HG02870 (cell line): Measurements from ENCODE around the gene TXNDC11.
"Not testable (repeated sequence)": the region's sequence is repeated elsewhere in the genome, so short reads cannot be mapped to it uniquely, and the experiment has no call there.

Experiments
- ATAC-seq: cut with Tn5 transposase; IDR thresholded peaks from one replicate; pipeline ENCODE4 v1.9.1; 2021; ENCODE audit warnings: mild to moderate bottlenecking, moderate library complexity; ENCODE audit not compliant: unreplicated experiment

TXNDC11 gene, protein sequence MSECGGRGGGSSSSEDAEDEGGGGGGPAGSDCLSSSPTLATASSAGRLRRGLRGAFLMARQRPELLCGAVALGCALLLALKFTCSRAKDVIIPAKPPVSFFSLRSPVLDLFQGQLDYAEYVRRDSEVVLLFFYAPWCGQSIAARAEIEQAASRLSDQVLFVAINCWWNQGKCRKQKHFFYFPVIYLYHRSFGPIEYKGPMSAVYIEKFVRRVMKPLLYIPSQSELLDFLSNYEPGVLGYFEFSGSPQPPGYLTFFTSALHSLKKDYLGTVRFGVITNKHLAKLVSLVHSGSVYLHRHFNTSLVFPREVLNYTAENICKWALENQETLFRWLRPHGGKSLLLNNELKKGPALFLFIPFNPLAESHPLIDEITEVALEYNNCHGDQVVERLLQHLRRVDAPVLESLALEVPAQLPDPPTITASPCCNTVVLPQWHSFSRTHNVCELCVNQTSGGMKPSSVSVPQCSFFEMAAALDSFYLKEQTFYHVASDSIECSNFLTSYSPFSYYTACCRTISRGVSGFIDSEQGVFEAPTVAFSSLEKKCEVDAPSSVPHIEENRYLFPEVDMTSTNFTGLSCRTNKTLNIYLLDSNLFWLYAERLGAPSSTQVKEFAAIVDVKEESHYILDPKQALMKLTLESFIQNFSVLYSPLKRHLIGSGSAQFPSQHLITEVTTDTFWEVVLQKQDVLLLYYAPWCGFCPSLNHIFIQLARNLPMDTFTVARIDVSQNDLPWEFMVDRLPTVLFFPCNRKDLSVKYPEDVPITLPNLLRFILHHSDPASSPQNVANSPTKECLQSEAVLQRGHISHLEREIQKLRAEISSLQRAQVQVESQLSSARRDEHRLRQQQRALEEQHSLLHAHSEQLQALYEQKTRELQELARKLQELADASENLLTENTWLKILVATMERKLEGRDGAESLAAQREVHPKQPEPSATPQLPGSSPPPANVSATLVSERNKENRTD

DNA sequence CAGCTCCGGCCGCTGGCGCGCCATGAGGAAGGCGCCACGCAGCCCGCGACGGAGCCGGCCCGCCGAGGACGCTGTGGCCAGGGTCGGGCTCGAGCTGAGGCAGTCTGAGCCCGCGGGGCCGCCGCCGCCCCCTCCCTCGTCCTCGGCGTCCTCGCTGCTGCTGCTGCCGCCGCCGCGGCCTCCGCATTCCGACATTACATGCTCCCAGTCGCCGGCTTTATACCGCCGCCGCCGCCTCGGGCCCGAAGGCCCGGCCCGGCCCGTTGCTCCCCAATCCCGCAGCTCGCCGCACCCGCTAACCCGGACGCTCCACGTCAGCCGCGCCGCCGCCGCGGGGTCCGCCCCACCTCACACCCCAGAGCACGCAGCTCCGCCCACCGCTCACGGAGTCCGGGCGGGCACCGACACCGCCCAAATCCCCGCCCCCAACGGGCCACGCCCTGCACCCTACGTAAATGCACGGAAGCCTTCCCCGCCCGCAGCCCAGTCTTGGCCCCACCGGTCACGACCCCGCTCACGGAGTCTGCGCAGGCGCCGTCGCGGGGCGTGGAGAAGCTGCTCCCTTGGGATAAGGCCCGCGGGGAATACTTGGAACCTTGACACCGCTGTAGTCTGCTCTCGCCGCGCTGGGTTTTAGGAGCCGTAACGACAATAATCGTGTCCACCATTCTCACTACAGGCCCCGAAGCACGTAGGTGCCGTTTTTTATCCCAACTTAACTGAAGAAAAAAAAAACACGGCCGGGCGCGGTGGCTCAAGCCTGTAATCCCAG, at the start of gene TXNDC11:
TSS of gene TXNDC11 (minus strand) at position 322 of the 772 bp plus-strand sequence. CDS start at position 195, 127 bp downstream.
- ATAC-seq = peak; percentile 83

DNA sequence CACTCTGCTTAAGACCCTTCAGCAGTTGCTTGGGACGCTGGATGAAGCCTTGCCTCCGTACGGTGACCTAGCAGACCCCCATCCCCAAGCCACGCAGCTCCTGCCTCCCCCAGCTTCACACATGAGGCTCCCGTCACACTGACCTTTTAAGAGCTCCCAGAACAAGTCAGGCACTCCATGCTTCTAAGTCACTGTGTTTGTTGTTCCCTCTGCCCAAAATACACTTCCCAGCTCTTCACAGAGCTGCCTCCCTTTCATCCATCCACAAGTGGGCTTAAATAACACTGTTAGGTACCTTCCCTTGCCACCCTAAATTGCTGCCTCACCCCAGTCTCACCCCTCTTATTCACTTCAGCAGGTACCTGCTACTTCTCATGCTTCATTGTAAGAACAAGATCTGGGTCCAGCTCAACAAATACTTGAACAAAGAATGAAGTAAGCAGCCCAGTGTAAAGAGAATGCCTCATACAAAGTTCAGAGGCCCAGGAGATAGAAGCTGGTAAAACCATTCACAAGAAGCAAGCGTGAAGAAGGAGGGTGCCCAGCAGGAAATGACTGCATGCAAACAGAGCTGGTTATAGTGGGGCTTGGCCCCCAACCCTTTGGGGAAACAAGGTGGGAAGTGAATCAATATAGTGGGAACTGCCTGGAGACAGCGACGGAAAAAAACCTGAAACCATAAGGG, 48.6 kb upstream of the TXNDC11 start:
- ATAC-seq = no peak

DNA sequence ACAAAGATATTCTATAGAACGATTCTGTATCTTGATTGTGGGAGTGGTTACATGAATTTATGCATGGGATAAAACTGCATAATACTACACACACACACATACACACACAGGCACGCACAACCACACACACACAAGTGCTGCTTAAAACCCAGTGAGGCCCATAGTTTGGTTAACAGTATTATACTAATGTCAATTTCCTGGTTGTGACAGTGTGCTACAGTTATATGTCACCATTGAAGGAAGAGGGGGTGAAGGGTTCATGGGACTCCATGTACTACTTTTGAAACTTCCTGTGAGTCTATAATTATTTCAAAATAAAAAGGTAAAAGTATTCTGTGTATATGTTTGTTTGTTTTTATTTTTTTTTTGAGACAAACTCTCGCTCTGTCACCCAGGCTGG, 46.3 kb upstream of the TXNDC11 start:
- ATAC-seq = no peak

DNA sequence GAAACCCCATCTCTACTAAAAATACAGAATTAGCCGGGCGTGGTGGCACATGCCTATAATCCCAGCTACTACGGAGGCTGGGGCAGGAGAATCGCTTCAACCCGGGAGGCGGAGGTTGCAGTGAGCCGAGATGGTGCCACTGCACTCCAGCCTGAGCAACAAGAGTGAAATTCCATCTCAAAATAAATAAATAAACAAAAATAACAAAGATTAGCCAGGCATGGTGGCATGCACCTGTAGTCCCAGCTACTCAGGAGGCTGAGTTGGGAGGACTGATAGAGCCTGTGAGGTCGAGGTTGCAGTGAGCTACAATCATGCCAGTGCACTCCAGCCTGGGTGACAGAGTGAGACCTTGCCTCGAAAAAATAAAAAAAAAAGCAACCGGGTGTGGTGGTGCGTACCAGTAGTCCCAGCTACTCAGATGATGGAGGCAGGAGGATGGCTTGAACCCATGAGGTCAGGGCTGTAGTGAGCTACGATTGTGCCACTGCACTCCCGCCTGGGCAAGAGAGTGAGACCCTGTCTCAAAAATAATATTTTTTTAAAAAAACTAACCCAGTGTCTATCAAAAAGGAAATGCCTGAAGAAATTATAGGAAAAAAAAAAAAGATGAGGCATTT, 42.4 kb upstream of the TXNDC11 start:
- ATAC-seq = not testable (repeated sequence)

DNA sequence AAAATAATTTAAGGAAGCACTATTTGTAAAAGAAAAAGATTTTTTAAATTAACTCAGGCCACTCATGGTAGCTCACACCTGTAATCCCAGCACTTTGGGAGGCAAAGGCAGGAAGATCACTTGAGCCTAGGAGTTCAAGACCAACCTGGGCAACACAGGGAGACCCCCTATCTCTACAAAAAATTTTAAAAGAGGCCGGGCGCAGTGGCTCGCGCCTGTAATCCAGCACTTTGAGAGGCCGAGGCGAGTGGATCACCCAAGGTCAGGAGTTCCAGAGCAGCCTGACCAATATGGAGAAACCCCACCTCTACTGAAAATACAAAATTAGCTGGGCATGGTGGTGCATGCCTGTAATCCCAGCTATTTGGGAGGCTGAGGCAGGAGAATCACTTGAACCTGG, 41.7 kb upstream of the TXNDC11 start:
- ATAC-seq = not testable (repeated sequence)

DNA sequence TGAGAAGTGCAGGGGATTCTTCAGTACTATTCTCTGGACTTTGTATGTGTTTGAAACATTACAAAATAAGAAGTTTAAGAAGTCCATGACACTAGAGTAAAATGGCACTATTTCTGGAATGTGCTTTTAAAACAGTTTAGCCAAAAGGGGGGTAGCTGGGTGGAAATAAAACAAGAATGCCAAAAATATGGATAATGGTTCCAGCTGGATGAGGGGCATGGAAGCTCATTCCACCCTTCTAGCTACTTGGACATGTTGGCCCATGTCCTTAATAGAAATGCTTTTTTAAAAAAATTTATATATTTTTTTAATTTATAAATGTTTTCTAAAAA, 41.3 kb upstream of the TXNDC11 start:
- ATAC-seq = no peak

- ATAC-seq = peak; percentile 56
Observed at GRCh38 chr16:11783319-11784037, 40.8 kb upstream of the TXNDC11 start.

DNA sequence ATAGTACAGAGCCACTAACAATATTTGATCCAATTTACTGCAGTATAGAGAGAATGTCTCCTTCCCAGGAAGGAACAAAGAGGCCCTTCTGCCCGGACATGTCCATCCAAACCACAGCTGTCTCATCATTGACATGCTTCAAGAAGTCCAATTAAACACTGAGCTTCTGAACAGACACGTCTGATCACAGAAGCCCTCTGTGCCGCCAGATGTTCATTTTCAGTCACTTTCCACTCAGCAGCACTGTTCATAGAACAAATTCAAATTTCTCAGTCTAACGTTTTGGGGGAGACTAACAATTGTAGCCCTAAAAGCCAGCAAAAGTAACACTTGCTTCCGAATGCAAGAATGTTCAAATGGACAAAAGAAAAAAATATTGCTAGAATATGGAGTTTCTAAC, 39.1 kb upstream of the TXNDC11 start:
- no peak for ATAC-seq

DNA sequence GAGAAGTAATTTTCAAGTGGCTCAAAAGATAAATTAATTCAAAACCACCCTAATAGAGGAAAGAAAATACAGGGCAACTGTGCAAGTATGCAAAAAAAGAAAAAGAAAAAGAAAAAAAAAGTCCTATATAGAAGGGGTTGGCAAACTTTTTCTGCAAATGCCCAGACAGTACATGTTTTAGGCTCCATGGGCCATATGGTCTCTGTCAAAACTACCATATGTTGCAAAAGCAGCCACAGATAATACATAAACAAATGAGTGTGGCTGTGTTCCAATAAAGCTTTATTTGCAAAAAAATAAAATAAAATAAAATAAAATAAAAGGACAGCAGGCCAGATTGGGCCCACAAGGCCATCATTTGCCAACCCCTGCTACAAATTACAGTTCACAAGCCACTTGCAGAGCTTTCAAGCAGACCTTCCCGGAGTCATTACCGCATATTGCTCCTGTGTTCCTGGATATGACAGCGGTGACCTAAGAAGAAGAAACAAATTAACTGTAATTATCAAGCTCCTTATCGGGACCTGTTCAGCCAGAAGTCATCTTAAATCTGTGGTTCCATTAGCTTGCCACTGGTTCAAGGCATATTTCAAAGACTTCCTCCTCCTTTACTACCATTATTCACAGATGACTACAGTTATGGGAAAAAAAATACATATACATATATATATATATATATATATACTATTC, 38.5 kb upstream of the TXNDC11 start:
- ATAC-seq = no peak

DNA sequence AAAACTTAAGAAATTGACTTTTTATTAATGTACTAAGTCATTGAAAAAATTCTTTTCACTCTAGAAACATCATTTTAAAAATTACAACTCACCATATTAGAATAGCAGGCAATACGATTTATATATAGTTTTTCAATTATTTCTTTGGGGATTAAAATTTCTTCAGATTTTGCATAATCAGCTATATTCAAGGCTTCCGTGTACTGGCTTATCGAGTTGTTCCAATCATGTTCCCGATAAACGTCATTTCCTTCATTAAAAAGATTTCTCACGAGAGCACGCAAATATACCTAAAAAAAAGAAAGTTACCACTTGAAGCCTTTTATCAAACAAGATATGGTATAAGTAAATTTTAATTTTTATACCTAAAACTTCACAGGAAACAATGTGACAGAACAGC, 36.4 kb upstream of the TXNDC11 start:
- no peak for ATAC-seq

- ATAC-seq = peak; percentile 48
Observed at GRCh38 chr16:11774065-11774626, 31.5 kb upstream of the TXNDC11 start.

DNA sequence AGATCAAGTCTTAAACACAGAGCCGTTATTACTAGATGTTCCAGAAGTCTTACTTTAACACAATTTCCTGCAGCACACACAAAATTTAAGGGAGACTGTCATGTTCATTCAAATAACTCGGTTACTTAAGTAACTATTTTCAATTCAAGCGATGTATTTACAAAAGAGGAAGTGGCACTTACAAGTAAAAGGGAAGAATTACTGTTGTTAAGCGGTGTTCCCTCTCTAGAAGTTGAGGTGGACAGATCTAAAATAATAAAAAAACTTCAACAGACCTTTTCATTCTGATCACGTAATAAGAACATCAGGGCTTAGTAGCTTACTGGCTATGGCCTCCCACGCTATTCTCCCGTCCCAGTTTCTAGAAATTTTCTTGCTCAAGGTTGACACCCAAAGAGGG, 26.2 kb upstream of the TXNDC11 start:
- ATAC-seq = no peak

- ATAC-seq = no peak
Observed at GRCh38 chr16:11762431-11762830, 19.8 kb upstream of the TXNDC11 start.

DNA sequence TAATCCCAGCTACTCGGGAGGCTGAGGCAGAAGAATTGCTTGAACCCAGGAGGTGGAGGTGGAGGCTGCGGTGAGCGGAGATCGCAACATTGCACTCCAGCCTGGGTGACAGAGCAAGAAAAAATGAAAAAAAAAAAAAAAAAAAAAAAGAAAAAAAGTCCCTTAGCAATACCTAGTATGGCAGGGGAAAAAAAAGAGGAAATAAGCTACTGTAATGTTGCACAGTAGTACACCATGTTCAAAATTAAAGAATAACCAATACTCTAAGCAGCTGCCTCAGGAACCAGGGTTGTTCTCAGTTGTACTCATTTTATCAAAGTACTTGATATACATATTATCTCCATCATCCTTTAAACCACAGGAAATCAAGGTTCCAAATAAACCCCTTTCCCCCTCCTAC, 17.3 kb upstream of the TXNDC11 start:
- ATAC-seq = no peak

DNA sequence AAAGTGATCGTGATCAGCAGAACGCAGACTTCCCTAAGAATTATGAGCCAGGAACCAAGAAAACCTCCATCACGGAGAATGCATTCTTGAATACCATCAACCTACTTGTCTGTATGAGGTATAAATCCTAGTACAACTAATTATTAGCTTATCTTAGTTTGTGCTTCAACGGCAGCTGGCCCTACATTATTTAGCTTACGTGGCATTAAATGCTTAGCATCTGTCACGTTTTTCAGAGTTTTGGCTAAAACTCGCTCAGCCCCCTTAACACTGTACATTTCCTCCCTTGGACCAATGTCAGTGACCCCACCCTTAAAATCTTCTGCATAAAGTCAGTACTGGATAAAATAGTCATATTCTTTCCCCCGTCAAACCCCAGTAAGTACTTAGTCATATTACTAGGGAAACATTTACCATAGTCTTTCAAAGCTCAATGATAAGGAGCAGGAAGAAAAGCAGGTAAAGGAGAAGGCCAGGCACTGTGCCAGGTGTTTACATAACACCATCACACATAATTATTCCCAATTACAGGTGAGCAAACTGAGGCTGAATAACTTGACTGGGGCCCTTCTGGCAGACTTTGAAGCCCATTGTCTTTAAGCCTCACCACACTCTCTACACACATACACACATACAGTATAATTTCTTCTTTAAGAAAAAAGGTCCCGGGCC, 16.6 kb upstream of the TXNDC11 start:
- no peak for ATAC-seq

- no peak for ATAC-seq
Observed at GRCh38 chr16:11757671-11758545, 15.3 kb upstream of the TXNDC11 start.

DNA sequence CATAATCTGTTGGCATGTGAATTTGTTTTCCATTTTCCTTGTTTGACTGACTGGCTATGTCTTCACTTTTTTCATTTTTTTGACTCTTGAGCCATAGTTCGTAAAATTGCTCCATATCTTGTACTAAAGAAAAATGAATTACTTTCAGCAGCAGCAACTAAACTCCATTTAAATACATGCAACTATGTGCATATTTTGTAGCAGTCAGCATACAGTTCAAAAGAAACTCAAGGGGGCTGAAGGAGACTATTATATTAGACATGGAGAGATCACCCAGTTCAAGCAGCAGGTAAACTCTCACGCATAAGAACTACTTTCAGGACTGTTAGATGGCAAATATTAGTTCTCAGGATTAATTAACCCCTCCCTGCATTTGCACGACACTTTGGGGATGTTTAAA, 13.6 kb upstream of the TXNDC11 start:
- ATAC-seq = no peak
